Embryonic facial prominence (tissue), 1 donor: ENCODE data around the gene FCGR1A.
"Not testable (repeated sequence)": the region's sequence is repeated elsewhere in the genome, so short reads cannot be mapped to it uniquely, and the experiment has no call there.

Experiments
- DNase-seq: peaks from one replicate; pipeline ENCODE4 v3.0.0-alpha.2; 2016; ENCODE audit errors: extremely low spot score

Gene FCGR1A

DNA sequence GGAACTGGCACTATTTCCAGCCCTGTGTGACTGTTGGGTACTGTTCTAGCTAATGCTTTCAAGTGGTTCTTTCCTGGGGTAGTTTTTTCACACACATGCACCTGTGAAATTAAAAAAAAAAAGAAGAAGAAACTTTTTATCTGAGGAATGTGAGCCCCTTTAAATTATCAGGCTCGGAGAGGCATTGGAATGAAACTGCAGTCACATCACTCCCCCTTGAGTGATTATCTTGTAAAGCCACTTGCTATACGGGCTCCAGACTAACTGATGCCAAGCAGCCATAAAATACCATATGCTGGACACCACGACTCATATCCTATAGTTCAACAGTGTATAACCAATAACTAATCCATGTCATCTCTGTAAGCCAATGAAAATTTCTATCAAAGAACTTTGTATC lies 5.4 kb upstream of the FCGR1A start:
- DNase-seq = not testable (repeated sequence)

DNA sequence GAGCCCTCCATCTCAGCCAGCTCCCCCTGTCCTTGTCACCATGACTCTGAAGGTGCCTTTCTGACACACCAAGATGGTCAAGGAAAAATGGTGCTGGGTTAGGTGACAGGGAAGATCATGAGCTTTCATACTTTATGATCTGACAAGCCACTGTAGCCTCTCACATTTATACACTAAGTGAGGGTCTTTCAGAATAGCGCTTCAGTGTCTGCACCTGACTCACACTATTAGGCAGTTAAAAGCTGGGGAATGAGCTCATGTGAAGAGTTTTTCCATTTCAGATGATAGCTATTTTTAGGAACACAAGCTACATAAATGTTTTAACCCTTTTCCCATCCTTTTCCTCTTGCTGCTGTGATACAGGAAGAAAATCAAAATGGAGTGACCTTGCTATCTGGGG lies 4.2 kb upstream of the FCGR1A start:
- DNase-seq = not testable (repeated sequence)

DNA sequence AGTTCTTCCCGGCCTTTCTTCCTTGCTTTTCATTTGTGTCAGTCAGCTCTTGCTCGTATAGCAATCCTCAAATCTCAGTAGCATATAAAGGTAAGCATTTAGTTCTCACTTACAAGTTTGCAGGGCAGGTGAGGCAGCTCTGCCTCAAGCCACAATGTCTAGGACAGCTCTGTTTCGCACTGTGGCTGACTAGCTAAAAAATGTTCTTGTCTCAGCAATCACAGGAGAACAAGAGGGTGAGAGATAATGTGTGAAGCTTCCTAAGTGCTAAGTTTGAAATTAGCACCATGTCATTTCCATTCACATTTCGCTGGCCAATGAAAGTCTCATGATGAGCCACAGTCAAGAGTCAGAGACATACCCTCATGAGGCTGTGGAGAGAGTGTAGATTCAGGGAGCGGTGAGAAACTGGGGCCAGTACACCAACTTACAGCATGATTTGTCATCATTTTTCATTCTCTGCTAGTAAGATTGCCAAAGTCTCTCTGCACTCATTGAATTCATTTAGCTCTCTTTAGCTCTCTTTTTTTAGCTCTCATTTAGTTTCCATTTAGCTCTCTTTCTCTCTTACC lies 995 bp upstream of the FCGR1A start:
- not testable (repeated sequence) for DNase-seq

DNA sequence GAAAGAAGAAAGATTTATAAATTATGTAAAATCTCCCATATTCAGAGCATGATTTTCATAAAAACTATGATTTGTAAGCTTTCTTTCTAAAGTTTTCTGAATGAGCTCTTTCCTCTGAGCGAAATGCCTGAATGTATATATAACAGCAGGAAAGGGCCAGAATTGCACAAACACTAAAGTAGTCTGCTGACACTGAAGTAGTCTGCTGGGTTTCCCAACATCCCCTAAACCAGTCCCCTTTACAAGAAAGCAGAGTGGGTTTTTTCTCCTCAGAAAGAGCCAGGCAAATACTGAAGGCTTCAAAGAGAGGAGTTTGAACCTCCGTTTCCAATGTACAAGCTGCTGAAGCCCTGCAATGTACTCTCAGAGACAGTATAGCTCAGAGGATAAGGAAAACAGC lies 795 bp downstream of the FCGR1A start:
- not testable (repeated sequence) for DNase-seq

DNA sequence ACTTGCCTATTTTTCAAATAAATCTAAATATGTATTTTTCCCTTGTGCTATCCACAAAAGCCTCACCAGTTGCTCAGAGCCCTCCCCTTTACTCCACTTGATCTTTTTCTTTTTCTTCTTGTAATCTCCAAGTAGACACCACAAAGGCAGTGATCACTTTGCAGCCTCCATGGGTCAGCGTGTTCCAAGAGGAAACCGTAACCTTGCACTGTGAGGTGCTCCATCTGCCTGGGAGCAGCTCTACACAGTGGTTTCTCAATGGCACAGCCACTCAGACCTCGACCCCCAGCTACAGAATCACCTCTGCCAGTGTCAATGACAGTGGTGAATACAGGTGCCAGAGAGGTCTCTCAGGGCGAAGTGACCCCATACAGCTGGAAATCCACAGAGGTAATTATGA lies 1.4 kb downstream of the FCGR1A start:
- not testable (repeated sequence) for DNase-seq

DNA sequence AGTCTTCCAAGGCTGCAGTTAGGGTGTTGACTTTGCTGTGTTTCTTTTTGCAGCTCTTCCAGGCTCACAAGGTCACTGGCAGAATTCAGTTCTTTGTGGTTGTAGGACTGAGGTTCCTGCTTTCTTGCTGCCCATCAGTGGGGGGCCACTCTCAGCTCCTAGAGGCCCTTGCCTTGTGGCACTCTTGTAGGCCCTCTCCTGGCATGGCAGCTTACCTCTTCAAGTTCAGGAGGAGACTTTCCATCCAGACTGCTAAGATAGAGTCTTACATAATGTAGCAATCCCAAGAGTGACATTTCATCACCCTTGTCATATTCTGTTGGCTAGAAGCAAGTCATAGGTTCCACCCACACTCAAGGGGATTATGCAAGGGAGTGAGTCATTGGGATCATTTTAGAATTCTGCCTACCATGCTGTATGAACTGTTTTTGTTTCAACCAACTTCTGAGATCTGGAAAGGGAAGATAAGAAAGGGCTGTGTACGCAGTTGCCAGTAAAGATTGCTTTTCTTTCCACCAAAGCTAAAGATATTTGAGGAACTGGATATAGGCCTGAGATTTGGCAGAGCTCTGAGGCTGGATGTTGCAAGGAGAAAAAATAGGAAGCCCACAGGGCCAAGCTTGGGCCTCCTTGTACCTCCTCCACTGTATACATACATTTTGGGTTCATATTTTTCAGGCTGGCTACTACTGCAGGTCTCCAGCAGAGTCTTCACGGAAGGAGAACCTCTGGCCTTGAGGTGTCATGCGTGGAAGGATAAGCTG lies 5.4 kb downstream of the FCGR1A start:
- not testable (repeated sequence) for DNase-seq

DNA sequence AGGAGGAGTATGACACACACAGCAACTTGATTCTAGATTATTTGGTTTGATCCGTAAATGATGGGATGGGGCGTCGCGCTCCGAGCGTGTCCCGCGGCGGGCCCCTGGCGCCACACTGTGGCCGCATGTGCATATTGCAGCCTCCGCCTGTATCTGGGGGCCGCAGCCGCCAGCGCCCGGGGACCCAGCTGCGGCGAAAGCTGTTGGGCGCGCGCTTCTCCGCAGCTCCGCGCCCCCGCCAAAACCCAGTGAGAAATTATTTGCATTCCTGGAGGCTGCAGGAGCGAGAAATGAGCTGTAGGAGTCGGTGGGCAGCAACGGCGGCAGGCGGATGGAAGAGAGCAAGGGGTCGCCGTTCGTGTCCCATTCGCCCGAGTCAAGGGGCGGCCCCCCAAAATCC lies 10.0 kb downstream of the FCGR1A start:
- DNase-seq = peak; percentile 6

DNA sequence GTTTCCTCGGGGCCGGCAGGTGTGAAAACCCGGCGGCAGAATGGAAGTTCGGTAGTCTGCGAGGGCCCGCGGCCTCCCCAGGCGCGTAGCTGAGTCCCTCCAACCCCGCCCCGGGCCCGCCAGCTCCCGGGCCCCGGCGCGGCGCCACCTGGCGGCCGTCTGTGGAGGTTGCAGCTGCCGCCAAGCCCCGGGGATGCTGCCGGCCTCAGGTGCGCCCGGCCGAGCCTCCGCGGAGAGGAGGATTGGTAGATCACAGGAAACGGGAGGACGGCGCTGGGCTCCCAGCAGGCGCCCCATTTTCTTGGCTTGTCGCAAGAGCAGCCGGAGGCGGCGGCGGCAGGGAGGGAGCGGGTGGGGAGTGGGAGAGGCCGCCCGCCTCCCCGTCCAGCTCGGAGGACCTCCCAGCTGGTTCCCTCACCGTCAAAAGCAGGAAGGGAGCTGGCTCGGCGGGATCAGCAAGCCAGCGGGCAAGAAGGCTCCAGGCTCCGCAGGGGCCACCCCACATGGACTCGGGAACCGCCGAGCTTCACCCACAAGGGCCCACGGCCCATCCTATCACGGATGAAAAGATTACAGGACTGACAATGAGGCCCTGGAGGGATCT lies 10.5 kb downstream of the FCGR1A start:
- not testable (repeated sequence) for DNase-seq

DNA sequence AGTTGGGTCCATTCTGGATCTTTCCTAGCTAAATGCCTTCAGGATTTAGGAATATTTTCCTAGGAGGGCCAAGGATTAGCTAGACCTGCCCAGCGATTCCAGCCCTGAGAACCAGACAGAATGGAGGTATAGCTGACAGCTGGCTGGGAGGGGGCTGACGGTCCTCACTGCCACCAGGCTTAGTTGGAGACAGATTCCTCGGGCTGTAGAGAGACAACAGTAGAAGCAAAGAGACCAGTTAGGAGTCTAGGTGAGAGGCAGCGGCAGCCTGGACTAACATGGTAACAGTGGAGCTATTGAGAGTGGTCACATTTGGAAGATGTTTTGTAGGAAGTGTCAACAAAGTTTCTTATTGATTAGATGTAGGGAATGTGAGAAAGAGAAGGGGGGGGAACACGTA lies 11.4 kb downstream of the FCGR1A start:
- DNase-seq = not testable (repeated sequence)

DNA sequence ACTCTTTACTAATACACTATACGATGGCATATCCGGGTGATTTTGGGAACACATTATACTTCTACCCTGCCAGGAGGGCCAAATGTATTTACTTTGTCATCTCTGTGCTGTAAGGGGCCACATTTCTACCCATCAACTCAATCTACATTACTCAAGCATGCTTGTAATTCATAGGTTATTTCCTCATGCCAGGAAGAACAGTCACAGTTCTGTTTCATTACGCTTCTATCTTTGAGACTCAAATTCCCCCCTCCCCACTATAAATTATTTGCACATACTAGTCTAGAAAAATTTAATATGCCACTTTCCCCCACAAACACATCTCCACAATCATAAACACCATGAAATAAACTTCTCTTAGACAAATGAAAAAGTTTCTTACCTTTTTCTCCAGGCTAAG lies 19.1 kb downstream of the FCGR1A start:
- DNase-seq = not testable (repeated sequence)

DNA sequence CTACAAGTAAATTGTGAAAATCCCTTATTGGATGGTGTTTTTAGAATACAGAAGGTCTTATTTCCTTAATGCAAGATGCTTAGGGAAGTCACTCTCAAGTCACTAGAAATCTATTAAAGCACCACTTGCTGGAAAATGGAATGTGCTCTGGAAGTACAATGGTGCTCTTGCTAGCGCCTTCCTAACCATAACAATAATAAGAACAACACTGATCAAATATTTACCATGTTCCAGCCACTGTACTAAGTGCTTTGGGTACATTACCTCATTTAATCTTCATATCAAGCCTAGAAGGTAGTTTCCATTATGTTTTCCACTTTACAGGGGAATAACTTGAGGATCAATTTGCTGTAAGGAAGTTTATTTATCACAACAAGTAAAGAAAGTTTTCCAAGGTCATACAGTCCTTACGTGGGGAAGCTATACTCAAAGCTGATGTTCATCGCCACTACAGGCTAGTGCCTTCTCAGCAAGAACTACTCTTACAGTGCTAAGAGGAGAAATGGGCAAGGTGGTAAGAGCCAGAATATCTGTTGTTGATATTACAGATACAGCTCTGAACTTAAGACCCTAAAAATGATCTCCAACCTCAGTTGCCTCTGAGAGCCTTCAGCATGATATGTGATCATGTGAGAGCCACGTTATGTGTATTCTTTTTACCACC lies 22.1 kb downstream of the FCGR1A start:
- DNase-seq = not testable (repeated sequence)

DNA sequence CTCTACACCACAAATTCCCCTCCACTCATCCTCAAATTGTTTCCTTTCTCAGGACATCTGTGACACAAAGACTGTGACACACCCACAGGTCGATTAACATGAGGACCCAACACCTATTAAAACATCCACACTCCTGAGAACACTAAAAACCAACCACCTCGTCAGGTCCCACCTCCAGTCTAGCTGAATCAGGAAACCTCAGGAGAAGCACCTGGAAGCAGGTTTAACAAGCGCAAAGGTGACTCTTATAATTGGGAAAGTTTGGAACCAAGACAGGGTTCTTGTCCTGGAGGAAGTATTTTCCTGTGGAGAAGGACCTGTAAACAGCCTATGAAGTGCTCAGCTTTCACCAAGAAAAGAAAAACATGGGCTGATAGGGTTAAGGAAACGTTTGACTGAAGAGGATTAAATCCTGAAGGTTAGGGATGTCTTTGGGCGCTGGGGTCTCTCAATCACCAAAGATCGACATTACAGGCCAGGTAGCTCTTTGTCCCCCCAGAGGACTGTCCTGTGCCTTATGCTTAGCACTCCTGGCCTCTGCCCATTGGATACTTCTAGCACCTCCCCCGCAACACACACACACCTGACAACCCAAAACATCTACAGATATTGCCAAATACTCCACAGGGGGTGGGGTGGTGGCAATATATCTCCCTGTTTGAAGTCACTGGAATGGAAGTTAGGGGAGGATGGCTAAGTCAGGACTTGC lies 28.4 kb downstream of the FCGR1A start:
- not testable (repeated sequence) for DNase-seq

DNA sequence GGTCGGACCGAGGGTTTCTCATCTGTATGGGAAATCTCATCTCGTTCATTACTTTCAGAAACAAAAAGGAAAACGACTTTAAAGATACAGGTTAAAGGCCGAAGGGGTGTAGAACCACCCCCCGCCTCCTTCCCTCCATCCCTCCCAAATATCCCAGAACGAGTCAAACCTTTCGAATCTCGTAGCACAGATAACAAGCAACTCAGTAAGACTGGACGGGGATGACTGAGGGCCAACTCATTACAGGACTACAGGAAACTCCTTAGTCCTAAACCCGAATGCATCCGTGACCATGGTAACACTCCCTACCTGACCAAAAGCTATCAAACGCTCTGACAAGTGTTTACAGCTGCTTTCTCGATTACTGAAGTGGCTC lies 29.0 kb downstream of the FCGR1A start:
- peak; percentile 5 for DNase-seq

DNA sequence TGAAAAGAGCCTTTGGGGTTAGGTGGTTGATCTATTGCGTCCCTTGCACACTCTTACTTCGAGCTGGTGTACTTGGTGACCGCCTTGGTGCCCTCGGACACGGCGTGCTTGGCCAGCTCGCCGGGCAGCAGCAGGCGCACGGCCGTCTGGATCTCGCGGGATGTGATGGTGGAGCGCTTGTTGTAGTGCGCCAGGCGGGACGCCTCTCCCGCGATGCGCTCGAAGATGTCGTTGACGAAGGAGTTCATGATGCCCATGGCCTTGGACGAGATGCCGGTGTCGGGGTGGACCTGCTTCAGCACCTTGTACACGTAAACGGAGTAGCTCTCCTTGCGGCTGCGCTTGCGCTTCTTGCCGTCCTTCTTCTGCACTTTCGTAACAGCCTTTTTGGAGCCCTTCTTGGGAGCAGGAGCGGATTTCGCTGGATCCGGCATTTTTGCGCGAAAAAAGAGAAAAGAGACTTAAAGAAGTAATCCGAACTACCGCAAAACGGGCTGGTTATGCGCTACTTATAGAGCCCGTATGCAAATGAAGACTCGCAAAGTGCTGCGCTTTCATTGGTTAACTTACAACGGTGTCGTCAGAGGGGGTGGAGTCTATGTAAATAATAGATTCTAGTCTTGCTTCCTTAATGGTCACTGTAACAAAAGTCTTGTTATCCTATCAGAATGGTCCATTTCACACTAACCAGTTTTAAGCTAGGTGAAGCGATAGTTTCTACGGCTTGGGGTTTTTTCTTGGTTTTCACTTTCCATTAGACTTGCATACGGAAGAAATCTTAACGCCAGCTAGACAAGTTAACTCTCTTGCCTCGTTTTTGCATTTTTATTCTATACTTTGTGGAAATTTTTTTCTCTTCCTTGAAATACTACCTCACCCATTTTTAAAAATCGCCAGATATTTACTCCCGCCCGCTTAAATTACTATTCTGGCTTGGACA lies 29.7 kb downstream of the FCGR1A start:
- peak; percentile 86 for DNase-seq

DNA sequence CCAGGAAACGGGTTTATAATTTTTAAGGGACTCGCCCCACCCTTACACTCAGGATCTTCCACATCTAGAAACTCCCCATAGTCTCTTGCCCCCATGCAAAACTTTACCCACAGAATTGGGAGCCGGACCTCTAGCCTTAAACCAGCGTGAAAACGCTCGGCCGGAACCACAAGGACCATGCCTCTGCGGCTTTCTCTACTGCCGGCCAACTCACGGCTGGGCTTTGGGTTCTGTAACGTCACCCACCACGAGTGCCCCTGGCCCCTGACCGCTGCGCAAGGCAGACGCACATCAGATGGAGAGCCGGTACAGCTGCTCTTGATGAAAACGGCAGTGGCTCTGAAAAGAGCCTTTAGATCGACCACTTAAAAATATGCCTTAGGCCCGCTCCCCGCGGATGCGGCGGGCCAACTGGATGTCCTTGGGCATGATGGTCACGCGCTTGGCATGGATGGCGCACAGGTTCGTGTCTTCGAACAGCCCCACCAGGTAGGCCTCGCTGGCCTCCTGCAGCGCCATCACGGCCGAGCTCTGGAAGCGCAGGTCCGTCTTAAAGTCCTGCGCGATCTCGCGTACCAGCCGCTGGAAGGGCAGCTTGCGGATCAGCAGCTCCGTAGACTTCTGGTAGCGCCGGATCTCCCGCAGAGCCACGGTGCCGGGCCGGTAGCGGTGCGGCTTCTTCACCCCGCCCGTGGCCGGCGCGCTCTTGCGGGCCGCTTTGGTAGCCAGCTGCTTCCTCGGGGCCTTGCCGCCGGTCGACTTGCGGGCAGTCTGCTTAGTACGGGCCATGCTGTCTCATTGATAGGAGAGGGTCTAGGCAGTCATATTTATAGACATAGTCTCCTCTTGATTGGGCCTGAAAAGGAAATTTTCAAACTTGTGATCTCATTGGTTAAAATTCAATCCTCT lies 30.7 kb downstream of the FCGR1A start:
- DNase-seq = peak; percentile 76

DNA sequence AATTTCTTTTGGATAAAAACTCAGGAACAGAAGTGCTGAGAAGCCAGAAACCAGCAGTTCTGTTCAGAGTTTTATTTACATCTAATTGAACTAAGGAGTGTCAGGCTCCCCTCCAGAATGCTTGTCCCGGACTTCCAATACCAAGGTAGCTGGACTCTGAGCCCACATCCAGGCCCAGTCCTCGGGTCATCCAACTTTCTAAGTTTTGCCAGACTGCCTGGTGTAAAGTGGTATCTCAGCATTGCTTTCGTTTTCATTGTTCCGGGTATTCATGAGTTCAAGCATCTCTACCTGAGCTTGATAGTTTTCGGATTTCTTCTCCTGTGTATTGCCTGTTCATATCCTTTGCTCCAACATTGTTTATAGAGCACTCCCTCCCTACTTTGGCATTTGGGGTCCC lies 37.9 kb downstream of the FCGR1A start:
- DNase-seq = not testable (repeated sequence)

DNA sequence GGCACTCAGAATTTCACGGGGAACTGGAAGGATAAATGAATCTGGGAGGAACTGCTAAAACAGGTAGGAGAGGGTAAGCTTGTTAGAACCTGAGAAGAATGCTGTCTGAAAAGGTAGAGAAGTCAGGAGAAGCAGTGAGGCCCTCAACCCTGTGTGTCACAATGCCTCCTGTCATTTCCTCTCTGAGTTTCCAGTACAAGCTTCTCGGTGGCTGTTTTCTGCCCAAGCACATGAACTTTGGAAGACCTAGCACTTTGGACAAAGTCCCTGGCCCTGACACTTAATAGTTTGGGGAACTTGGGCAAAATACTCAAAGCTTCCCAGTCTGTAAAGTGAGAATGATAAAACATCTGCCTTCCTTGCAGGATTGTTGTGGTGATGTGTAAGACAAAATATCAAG lies 44.1 kb downstream of the FCGR1A start:
- not testable (repeated sequence) for DNase-seq

DNA sequence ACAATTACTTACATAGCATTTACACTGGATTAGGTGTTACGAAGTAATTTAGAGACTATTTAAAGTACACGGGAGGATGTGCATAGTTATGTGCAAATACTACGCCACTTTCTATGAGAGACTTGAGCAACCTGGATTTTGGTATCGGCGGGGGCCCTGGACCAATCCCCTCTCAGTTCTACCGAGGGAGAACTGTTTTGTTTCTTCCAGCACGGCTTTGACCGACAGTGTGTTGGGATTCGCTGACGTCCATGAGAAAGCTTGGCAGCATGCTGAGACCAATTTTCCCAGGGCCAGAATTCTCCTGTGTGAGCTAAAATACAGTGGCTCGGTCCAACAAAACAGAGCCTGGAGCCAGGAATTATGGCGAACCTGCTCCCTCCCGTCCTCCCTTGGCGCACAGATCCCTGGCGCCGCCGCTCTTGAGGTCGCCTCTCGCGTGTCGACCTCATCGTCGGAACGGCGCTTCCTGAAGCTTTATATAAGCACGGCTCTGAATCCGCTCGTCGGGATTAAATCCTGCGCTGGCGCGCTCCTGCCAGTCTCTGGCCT lies 49.3 kb downstream of the FCGR1A start:
- not testable (repeated sequence) for DNase-seq
